GM15510 (cell line): ENCODE data around the gene SLC22A12.

Experiments
- POLR2A ChIP-seq: IDR thresholded peaks from 3 replicates; pipeline ENCODE4 v1.6.1; 2011; ENCODE audit warnings: borderline replicate concordance; ENCODE audit not compliant: insufficient read length; ENCODE audit errors: extremely low read depth

Gene SLC22A12

DNA sequence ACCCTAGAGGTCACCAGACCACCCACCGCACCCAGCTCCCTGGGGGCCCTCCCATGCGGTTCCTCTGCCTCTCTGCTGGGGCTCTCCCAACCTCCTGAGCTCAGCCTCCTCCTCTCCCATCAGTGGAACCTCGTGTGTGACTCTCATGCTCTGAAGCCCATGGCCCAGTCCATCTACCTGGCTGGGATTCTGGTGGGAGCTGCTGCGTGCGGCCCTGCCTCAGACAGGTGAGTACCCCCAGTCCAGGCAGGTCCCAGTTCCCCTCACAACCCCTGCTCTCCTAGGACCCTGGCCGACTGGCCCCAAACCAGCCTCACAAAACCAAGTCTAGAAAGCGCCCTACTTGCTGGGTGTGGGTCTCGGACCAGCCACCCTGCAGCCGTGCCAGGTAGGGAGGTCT lies 1.6 kb downstream of the SLC22A12 start:
- TF ChIP-seq POLR2A: no peak

- TF ChIP-seq POLR2A: no peak
Measured at GRCh38 chr11:64593156-64594105, 2.4 kb downstream of the SLC22A12 start.

DNA sequence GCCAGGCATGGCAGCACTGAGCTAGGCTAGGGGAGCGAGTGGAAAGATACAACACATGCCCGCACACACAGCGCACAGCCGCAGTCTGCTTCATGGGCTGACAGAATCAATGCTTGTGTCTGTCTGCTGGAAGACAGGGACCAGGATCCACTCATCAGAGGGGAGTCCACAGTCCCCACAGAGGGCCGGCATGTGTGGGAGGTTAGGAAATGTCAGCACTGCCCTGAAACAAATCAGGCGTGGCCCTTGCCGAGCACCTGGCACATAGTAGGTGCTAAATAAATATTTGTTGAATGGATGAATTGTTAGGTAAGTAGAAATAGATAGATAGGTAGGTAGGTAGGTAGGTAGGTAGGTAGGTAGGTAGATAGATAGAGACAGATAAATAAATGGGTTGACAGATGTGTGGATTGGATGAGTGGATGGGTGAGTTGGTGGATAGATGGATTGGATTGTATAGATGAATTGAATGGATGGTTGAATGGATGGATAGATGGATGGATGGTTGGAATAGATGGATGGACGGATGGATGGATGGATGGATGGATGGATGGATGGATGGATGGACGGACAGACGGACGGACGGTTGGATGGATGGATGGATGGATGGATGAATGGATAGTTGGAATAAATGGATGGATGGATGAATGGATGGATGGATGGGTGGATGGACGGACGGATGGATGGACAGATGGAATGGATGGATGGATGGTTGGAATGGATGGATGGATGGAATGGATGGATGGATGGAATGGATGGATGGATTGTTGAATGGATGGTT lies 3.3 kb downstream of the SLC22A12 start:
- TF ChIP-seq POLR2A: no peak

DNA sequence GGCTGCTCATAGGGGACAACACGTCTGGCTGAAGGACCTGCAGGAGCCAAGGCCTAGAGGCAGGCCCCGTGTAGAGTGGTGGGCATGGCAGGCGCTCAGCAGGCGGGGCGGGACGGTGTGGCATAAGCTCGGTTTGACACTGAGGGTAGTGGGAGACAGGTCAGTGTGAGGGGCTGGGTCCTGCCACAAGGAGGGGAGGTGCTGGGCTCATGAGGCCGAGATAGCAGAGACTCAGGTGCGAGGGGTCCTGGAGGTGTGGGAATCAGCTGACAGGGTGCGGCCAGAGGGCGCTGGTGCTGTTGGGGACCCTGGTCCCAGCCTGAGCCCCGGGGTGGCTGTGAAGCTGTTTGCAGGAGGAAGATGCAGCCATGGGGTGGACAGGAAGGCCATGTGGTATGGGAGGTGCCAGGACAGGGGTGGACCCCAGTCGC lies 6.7 kb downstream of the SLC22A12 start:
- TF ChIP-seq POLR2A: no peak

GRCh38 chr11:64598106-64598796 lies 7.2 kb downstream of the SLC22A12 start:
- no peak for TF ChIP-seq POLR2A

- no peak for TF ChIP-seq POLR2A
Measured at GRCh38 chr11:64598797-64599697, 8.0 kb downstream of the SLC22A12 start.

GRCh38 chr11:64599698-64600211 lies 8.7 kb downstream of the SLC22A12 start:
- no peak for TF ChIP-seq POLR2A

DNA sequence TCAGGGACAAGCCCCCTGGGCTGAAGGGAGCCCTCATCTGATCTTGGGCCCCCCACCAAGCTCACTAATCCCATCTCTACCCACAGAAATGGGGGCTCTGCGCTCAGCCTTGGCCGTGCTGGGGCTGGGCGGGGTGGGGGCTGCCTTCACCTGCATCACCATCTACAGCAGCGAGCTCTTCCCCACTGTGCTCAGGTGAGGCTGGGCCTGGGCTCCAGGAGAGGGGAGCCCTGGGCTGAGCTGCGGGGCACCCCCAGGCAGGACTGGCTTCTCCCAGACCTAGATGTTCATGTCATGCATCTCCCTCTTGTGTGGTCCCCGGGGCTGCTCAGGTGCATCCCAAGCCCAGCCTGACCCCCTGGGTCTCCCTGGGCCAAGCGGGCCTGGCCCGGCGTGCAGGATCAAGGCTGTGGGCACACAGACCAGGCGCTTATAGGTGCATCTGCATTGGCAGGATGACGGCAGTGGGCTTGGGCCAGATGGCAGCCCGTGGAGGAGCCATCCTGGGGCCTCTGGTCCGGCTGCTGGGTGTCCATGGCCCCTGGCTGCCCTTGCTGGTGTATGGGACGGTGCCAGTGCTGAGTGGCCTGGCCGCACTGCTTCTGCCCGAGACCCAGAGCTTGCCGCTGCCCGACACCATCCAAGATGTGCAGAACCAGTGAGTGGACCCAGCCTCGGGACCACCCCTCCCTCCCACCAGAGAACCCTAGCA lies 9.4 kb downstream of the SLC22A12 start:
- TF ChIP-seq POLR2A: no peak

GRCh38 chr11:64601605-64602465 lies 10.8 kb downstream of the SLC22A12 start:
- no peak for TF ChIP-seq POLR2A

- no peak for TF ChIP-seq POLR2A
Measured at GRCh38 chr11:64602466-64603070, 11.5 kb downstream of the SLC22A12 start.

- TF ChIP-seq POLR2A: no peak
Measured at GRCh38 chr11:64603411-64604110, 12.5 kb downstream of the SLC22A12 start.

DNA sequence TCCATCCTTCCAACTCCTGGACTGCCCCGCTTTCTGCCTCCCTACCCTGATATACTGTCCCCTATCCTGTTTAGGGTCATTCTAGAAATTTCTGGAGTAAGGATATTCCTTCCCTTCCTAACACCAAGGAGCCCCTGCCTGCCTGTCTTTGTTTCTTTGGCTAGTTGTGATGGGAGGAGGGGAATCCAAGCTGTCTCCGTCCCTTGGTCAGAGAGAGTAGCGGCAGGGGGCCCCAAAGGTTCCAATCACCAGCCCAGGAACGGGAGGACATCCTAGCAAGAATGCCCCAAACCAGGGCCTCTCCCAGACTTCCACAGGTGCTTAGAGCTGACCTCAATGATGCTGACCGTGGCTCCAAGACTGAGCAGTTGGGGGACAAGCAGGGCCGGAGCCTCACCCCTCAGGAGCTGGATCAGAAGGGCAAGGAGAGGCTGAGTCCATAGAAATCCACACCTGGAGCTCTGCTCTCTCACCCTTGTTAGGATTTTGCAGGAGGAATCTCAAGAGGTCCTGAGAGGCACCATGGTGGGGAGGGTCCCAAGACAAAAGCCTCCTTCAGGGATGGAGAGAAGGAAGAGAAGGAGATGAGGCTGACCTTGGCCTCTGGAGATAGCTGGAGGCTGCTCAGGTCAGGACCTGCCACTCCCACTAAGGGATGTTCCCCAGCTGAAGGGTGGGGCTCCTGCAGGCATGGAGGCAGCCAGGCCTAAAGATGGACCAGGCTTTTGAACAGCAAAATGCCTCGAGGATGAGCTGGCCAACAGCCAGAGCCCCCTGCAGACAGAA lies 13.6 kb downstream of the SLC22A12 start:
- TF ChIP-seq POLR2A: no peak
